Adrenal gland (tissue), 12 donors: ENCODE measurements around the gene CNKSR2. TPM values are rescaled to one million over a fixed set of nuclear protein-coding genes. Genes with fewer than 3 reads are reported as not detected.

Source experiments
- DNase-seq, 7 donors: peaks; one replicate each; pipeline ENCODE4 v3.0.0-alpha.2; 2019 to 2020
- H3K27ac ChIP-seq, 5 donors: fragments of 200-600 bp; sonication (generic) in 4 of 5; 1 replicate in 3 of 5; 2 replicates in 2 of 5; pipeline versions ENCODE4 v1.5.1 to v1.8.0; 2016 to 2020; ENCODE audit warnings: mild to moderate bottlenecking in 1 of 5
- H3K27me3 ChIP-seq: fragments of 200-600 bp; 2 replicates; pipeline ENCODE4 v1.8.0; 2021
- H3K36me3 ChIP-seq, 2 donors: fragments of 200-600 bp; replicated peaks in 1 of 2; 1 replicate in 1 of 2; 2 replicates in 1 of 2; pipeline versions ENCODE4 v1.5.1 to v1.8.0; 2018 to 2022
- H3K4me1 ChIP-seq, 2 donors: fragments of 200-600 bp; replicated peaks in 1 of 2; 1 replicate in 1 of 2; 2 replicates in 1 of 2; pipeline versions ENCODE4 v1.5.1 to v1.8.0; 2018 to 2021
- H3K4me3 ChIP-seq, 4 donors: fragments of 200-600 bp; sonication (generic) in 3 of 4; one replicate each; pipeline ENCODE4 v1.5.1; 2016 to 2018
- H3K9me3 ChIP-seq, 3 donors: fragments of 200-600 bp; sonication (generic) in 1 of 3; replicated peaks in 1 of 3; 1 replicate in 2 of 3; 2 replicates in 1 of 3; pipeline versions ENCODE4 v1.5.1 to v1.8.0; 2016 to 2021
- CTCF ChIP-seq, 6 experiments: fragments of 450-650 bp in 4 of 6; fragments of 200-600 bp in 2 of 6; sonication (generic) in 1 of 6; IDR thresholded peaks; 1 replicate in 5 of 6; 2 replicates in 1 of 6; pipeline versions ENCODE4 v1.5.1 to v1.8.0; 2016 to 2021; ENCODE audit warnings: antibody characterized with exemption in 6 of 6, mild to moderate bottlenecking in 2 of 6, moderate library complexity in 1 of 6
- POLR2A ChIP-seq, 2 donors: fragments of 450-650 bp; IDR thresholded peaks; one replicate each; pipeline ENCODE4 v1.6.1; 2017; ENCODE audit warnings: antibody characterized with exemption in 2 of 2, mild to moderate bottlenecking in 2 of 2, moderate library complexity in 1 of 2
- WGBS, 4 donors: extraction: QIAGEN DNeasy Blood & Tissue Kit in 2 of 4; methylation state at CpG; one replicate each; pipeline versions ENCODE4 v1.1.5 to v1.1.7; 2013 to 2017; 5-methylcytosine and 5-hydroxymethylcytosine counted together
- intact Hi-C, 2 donors: fragments of 100-400 bp; cut with DNase I; formaldehyde crosslinking; loops; one replicate each; pipeline versions ENCODE4 v1.14.1 to v1.15.0; 2022 to 2023
- polyA plus RNA-seq, 3 donors: library from polyadenylated mRNA; stranded (reverse); fragments of 200-250 nt in 2 of 3; fragments of 350-450 nt in 1 of 3; fragmentation: Illumina TruSeq in 1 of 3; extraction: RNeasy Lipid Tissue Mini Kit (QIAGEN cat#74804) in 1 of 3; gene quantifications; one replicate each; pipeline ENCODE4 v1.2.3, GENCODE V29; 2013 to 2014
- total RNA-seq, 9 donors: library from RNA; depleted of rRNA in 4 of 9; stranded (reverse); fragments of >200 nt in 4 of 9; fragments of 120-200 nt in 1 of 9; fragmentation: NEBNext Ultra II Directional in 1 of 9; extraction: Animal tissue kit (Norgen Biotek cat#: 25700) in 1 of 9; gene quantifications; one replicate each; pipeline versions ENCODE4 v1.1.0 to v1.2.4, GENCODE V29; 2013 to 2023
- donor health status: healthy with polysubstance abuse.
- donor health status: Bipolar disorder and iron deficiency.
- donor health status: DM: yes; HTN: yes; CAD: no.
- donor health status: DM: no; HTN: no; CAD: no.
- donor health status: DM: no; HTN: no; CAD: no.
- donor health status: DM: yes; HTN: yes; CAD: no.

CNKSR2 gene
- total and polyA plus RNA-seq, 12 donors: 1.5 to 18.2 (median 3.8) TPM

GRCh38 chrX:21590012-21590776 is 216.0 kb downstream of the CNKSR2 start:
- Histone ChIP-seq H3K4me1 (no peaks in the 10 kb centered on the region), H3K27ac (no peak overlapping the region), H3K4me3 (no peak overlapping the region), H3K9me3 (peaks cover 0 to 7% (median 0%) of the 10 kb centered on the region in 3 donors), H3K36me3 (no peaks in the 10 kb centered on the region), H3K27me3 (no peaks in the 10 kb centered on the region)
- TF ChIP-seq CTCF (IDR thresholded peaks at IDR 0.05) (no peak), POLR2A (IDR thresholded peaks at IDR 0.05) (no peak)
- intact Hi-C loops: no loop called here
- DNase-seq: no peak
- WGBS, 4 donors: 67 to 78% (median 74%) methylated on average over 4 of the region's 4 CpGs

GRCh38 chrX:21606002-21606401 is 231.8 kb downstream of the CNKSR2 start:
- H3K27ac ChIP-seq: no peak overlapping the region
- DNase-seq: no peak
- intact Hi-C loops: no loop called here

GRCh38 chrX:21610168-21610567 is 235.9 kb downstream of the CNKSR2 start:
- TF ChIP-seq POLR2A (IDR thresholded peaks at IDR 0.05): no peak
- TF ChIP-seq CTCF (IDR thresholded peaks at IDR 0.05): no peak
- intact Hi-C loops: no loop called here
- 87 to 93% (median 91%) methylated on average over 1 of the region's 1 CpG for WGBS, 4 donors
- Histone ChIP-seq H3K9me3 (no peaks in the 10 kb centered on the region), H3K4me1 (no peaks in the 10 kb centered on the region), H3K27ac (no peak overlapping the region), H3K27me3 (peaks cover 3% of the 10 kb centered on the region), H3K36me3 (no peaks in the 10 kb centered on the region), H3K4me3 (no peak overlapping the region)
- no peak for DNase-seq

More at GRCh38 chrX:21606002-21606401, 231.8 kb downstream of the CNKSR2 start:
- Histone ChIP-seq H3K36me3 (no peaks in the 10 kb centered on the region), H3K27me3 (peaks cover 3% of the 10 kb centered on the region), H3K4me1 (no peaks in the 10 kb centered on the region), H3K4me3 (no peak overlapping the region), H3K9me3 (no peaks in the 10 kb centered on the region)
- TF ChIP-seq CTCF (IDR thresholded peaks at IDR 0.05) (no peak), POLR2A (IDR thresholded peaks at IDR 0.05) (no peak)

- Histone ChIP-seq H3K4me1 (no peaks in the 10 kb centered on the region), H3K27ac (no peak overlapping the region), H3K4me3 (no peak overlapping the region), H3K27me3 (peaks cover 3% of the 10 kb centered on the region), H3K9me3 (no peaks in the 10 kb centered on the region), H3K36me3 (no peaks in the 10 kb centered on the region)
- intact Hi-C loops: no loop called here
- WGBS, 4 donors: 54 to 65% (median 60%) methylated on average over 3 to 5 of the region's 5 CpGs
- no peak for DNase-seq
- no peak for TF ChIP-seq CTCF (IDR thresholded peaks at IDR 0.05)
- TF ChIP-seq POLR2A (IDR thresholded peaks at IDR 0.05): no peak
These were observed 237.9 kb downstream of the CNKSR2 start for GRCh38 chrX:21612154-21612553.
